Endodermal cell (in vitro differentiated cells): Measurements from ENCODE around the gene SALL3. TPM values are rescaled to one million over a fixed set of nuclear protein-coding genes. Genes with fewer than 3 reads are reported as not detected.

ENCODE experiments used
- DNase-seq: peaks from one replicate; pipeline ENCODE4 v3.0.0-alpha.2; 2017
- H3K27ac ChIP-seq: 2 replicates; pipeline ENCODE4 v1.5.1; 2013; ENCODE audit warnings: mild to moderate bottlenecking, low read depth, low read length, moderate library complexity
- H3K27me3 ChIP-seq: 2 replicates; pipeline ENCODE4 v1.6.1; 2013; ENCODE audit warnings: mild to moderate bottlenecking, low read length, moderate library complexity; ENCODE audit not compliant: insufficient read depth, control insufficient read depth, poor library complexity, severe bottlenecking
- H3K36me3 ChIP-seq: 2 replicates; pipeline ENCODE4 v1.7.0; 2013; ENCODE audit warnings: mild to moderate bottlenecking, low read length, moderate library complexity; ENCODE audit not compliant: control insufficient read depth, insufficient read depth
- H3K4me1 ChIP-seq: one replicate; pipeline ENCODE4 v1.7.0; 2013; ENCODE audit warnings: low read length; ENCODE audit not compliant: control insufficient read depth, insufficient read depth
- H3K4me3 ChIP-seq: 2 replicates; pipeline ENCODE4 v1.5.1; 2013; ENCODE audit warnings: mild to moderate bottlenecking, low read length, moderate library complexity
- H3K9ac ChIP-seq: 2 replicates; pipeline ENCODE4 v1.6.1; 2013; ENCODE audit warnings: mild to moderate bottlenecking, low read length, moderate library complexity; ENCODE audit not compliant: poor library complexity, severe bottlenecking; ENCODE audit errors: extremely low read depth
- H3K9me3 ChIP-seq: 2 replicates; pipeline ENCODE4 v1.6.1; 2013; ENCODE audit warnings: mild to moderate bottlenecking, low read length, moderate library complexity; ENCODE audit not compliant: control insufficient read depth
- H3K27ac Mint-ChIP-seq: 2 replicates; pipeline ENCODE4 v1.8.0; 2020; ENCODE audit warnings: mixed read lengths
- H3K27me3 Mint-ChIP-seq: 2 replicates; pipeline ENCODE4 v1.8.0; 2021; ENCODE audit warnings: mild to moderate bottlenecking, mixed read lengths; ENCODE audit not compliant: insufficient read depth
- H3K36me3 Mint-ChIP-seq: 2 replicates; pipeline ENCODE4 v1.8.0; 2020; ENCODE audit warnings: low read depth, mixed read lengths
- H3K4me1 Mint-ChIP-seq: 2 replicates; pipeline ENCODE4 v1.8.0; 2020; ENCODE audit warnings: mixed read lengths
- H3K4me3 Mint-ChIP-seq: 2 replicates; pipeline ENCODE4 v1.8.0; 2020; ENCODE audit warnings: mild to moderate bottlenecking, moderate library complexity, mixed read lengths
- H3K9me3 Mint-ChIP-seq: 2 replicates; pipeline ENCODE4 v1.8.0; 2020; ENCODE audit warnings: mild to moderate bottlenecking, mixed read lengths
- WGBS, 2 experiments: methylation state at CpG; one replicate each; pipeline versions ENCODE4 v1.1.5 to v1.1.7; 2013; ENCODE audit warnings: missing lambda C conversion rate in 2 of 2, mixed read lengths in 1 of 2; ENCODE audit not compliant: insufficient coverage in 1 of 2, insufficient read length in 1 of 2; 5-methylcytosine and 5-hydroxymethylcytosine counted together
- total RNA-seq, 2 donors: library from RNA; stranded (reverse); fragmentation: NEBNext Ultra II Directional in 1 of 2; extraction: Animal tissue kit (Norgen Biotek cat#: 25700) in 1 of 2; gene quantifications; 2 replicates in 1 of 2; 3 replicates in 1 of 2; pipeline ENCODE4 v1.2.1, GENCODE V29; 2021
- TF ChIP-seq, protein P1 (sequence below): fragments of 200-600 bp; sonication (generic); conservative IDR thresholded peaks from 2 replicates; pipeline ENCODE4 v1.5.0; 2021; ENCODE audit warnings: antibody characterized with exemption, mild to moderate bottlenecking

SALL3 gene
- total RNA-seq, 2 donors from 2014 or later, result 9.5 to 36.4 TPM

- H3K9me3 ChIP-seq, result peaks cover 19% of the 10 kb centered on the region
- H3K4me1 ChIP-seq, result no peaks in the 10 kb centered on the region
- Mint-ChIP-seq H3K4me1 (no peaks in the 10 kb centered on the region), H3K27me3 (peaks cover 19% of the 10 kb centered on the region), H3K9me3 (peaks cover 19% of the 10 kb centered on the region), H3K27ac (no peak overlapping the region), H3K4me3 (no peak overlapping the region), H3K36me3 (no peaks in the 10 kb centered on the region)
- no peak overlapping the region for H3K4me3 ChIP-seq
- H3K27me3 ChIP-seq, result peaks cover 11% of the 10 kb centered on the region
- TF ChIP-seq, protein P1, sequence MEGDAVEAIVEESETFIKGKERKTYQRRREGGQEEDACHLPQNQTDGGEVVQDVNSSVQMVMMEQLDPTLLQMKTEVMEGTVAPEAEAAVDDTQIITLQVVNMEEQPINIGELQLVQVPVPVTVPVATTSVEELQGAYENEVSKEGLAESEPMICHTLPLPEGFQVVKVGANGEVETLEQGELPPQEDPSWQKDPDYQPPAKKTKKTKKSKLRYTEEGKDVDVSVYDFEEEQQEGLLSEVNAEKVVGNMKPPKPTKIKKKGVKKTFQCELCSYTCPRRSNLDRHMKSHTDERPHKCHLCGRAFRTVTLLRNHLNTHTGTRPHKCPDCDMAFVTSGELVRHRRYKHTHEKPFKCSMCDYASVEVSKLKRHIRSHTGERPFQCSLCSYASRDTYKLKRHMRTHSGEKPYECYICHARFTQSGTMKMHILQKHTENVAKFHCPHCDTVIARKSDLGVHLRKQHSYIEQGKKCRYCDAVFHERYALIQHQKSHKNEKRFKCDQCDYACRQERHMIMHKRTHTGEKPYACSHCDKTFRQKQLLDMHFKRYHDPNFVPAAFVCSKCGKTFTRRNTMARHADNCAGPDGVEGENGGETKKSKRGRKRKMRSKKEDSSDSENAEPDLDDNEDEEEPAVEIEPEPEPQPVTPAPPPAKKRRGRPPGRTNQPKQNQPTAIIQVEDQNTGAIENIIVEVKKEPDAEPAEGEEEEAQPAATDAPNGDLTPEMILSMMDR, result no peak
- H3K27ac ChIP-seq, result no peak overlapping the region
- no peak overlapping the region for H3K9ac ChIP-seq
- H3K36me3 ChIP-seq, result no peaks in the 10 kb centered on the region
- WGBS, 2 experiments, result 80 to 87% methylated on average over 1 to 18 of the region's 18 CpGs
- DNase-seq, result no peak
These were observed 13.5 kb upstream of the SALL3 start for GRCh38 chr18:78965917-78966792.

- peaks cover 19% of the 10 kb centered on the region for H3K9me3 ChIP-seq
- no peaks in the 10 kb centered on the region for H3K4me1 ChIP-seq
- Mint-ChIP-seq H3K4me1 (no peaks in the 10 kb centered on the region), H3K27ac (no peak overlapping the region), H3K9me3 (peaks cover 19% of the 10 kb centered on the region), H3K27me3 (peaks cover 25% of the 10 kb centered on the region), H3K36me3 (no peaks in the 10 kb centered on the region), H3K4me3 (no peak overlapping the region)
- no peaks in the 10 kb centered on the region for H3K36me3 ChIP-seq
- 94% methylated on average over 1 of the region's 1 CpG; no CpG with 5 or more reads in 1 of the 2 experiments for WGBS, 2 experiments
- DNase-seq, result no peak
- H3K9ac ChIP-seq, result no peak overlapping the region
- TF ChIP-seq, protein P1, result no peak
- no peak overlapping the region for H3K27ac ChIP-seq
- no peak overlapping the region for H3K4me3 ChIP-seq
- H3K27me3 ChIP-seq, result peaks cover 17% of the 10 kb centered on the region
These were observed 12.9 kb upstream of the SALL3 start for GRCh38 chr18:78966793-78967106.

DNA sequence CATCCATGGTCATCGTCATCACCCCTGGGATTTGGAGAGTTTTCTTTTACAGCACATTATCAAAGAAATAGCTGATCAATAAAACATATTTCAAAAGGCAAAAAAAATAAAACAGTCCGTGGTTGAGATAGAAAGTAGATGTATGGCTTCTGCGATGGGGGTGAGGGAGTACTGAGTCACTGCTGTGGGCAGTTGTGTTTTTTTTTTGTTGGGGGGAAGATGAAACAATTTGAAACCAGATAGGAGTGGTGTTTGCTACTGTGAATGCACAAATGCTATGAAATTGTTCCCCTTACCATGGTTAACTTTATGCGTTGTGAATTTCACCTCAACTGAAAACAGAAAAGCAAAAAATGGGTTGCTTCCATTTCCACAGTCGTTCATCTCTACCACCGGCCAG lies 11.9 kb upstream of the SALL3 start:
- no peaks in the 10 kb centered on the region for H3K4me1 ChIP-seq
- no peaks in the 10 kb centered on the region for H3K36me3 ChIP-seq
- no peak overlapping the region for H3K27ac Mint-ChIP-seq
- H3K27me3 ChIP-seq, result peaks cover 26% of the 10 kb centered on the region
- no peak overlapping the region for H3K27ac ChIP-seq
- H3K9ac ChIP-seq, result no peak overlapping the region
- H3K4me3 ChIP-seq, result no peak overlapping the region
- H3K9me3 ChIP-seq, result peaks cover 12% of the 10 kb centered on the region
- no peak overlapping the region for H3K4me3 Mint-ChIP-seq
- no peak for DNase-seq
- H3K4me1 Mint-ChIP-seq, result no peaks in the 10 kb centered on the region
- TF ChIP-seq, protein P1, result no peak
- H3K9me3 Mint-ChIP-seq, result peaks cover 13% of the 10 kb centered on the region
- H3K27me3 Mint-ChIP-seq, result peaks cover 35% of the 10 kb centered on the region
- WGBS, 2 experiments, result 89% methylated on average over 6 of the region's 6 CpGs; no CpG with 5 or more reads in 1 of the 2 experiments
- H3K36me3 Mint-ChIP-seq, result no peaks in the 10 kb centered on the region
